ENCODE data around the gene CACNA1D. TPM values are rescaled to one million over a fixed set of nuclear protein-coding genes. Genes with fewer than 3 reads are reported as not detected.

The CACNA1D gene
- polyA plus RNA-seq, 4 donors = 5.7 to 14.3 (median 12.2) TPM

DNA sequence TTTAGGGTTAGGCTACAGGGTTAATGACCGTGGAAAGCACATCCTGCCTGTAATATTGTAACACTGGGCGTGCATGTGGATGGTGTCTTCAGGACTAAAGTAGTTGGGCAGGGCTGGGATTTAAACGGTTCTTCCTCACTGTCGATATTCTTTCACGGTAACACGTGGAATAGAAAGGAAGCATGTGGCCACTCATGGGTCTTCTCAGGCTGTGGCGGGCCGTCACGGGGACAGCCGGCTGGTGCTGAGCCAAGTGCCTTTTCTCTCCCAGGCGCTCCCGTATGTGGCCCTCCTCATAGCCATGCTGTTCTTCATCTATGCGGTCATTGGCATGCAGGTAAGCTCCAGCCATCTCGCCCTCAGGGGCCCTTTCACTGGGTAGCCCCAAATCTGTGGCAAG is 278.2 kb downstream of the CACNA1D start:
- no peak for DNase-seq (ENCODE audit: low read depth in 4 of 4, low spot score in 3 of 4)

DNA sequence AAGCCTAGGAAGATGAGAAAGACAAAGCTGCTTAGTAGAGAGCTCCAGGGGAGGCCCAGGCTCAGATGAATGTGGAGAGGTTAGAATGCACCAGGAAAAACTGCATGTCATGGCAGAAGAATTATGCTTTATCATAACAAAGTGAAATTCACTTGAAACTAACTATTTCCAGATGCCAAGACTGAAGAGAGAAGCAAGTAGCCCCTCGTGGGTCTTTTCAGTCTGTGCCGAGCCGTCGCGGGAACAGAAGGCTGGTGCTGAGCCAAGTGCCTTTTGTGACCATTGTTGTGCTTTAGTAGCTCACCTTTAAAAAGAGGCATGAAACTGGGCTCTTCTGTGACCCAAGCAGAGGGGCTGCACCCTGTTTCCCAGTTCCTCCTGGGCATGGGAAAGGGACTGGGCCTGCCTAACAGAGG is 278.6 kb downstream of the CACNA1D start:
- DNase-seq (ENCODE audit: low read depth in 4 of 4, low spot score in 3 of 4) = no peak

DNA sequence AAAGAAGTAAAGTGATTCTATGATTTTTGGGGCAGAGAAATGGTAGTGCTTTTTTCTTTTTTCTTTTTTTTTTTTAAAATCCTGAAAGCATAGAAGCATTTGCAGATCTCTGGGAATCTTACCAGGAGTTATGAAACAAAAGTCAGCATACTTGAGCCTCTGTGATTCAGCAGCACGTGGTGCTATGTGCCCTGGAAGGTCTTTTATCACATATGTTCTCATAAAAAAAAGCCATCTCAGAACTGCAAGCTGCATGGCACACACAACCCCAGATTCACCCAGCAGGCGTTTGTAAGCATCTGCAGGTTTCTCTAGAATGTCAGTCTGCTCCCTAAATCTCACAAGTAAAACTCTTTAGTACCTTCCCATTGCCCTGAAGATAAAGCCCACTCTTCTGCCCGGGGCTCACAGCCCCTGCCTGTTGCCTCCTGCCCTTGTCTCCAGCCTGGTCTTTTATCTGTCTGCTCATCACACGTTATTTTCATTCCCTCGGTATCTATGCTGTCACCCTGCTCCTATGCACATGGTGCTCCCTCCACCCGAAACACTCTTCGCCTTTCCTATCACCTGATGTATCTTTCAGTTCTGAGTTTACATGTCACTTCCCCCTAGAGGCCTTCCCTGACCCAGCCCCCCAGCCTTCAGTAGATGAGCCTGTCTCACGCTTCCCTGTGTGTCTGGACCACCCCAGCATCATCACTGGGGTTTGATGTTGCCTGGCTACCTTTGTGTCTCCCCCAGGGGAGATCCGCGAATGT is 279.4 kb downstream of the CACNA1D start:
- no peak for DNase-seq (ENCODE audit: low read depth in 4 of 4, low spot score in 3 of 4)

DNA sequence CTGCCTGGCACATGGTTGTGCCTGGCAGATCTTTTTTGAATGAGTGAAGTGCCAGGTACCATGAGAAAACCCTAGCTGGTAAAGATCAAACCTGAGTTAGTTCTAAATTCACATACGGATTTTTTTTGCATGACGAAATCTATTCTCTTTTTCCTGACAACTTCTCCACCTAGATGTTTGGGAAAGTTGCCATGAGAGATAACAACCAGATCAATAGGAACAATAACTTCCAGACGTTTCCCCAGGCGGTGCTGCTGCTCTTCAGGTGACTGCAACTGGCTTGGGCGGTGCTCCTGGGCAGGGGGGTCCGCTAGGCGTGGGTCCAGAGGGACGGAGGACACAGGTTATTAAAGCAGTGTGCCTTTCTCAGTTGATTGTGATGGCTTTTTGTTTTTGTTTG is 280.0 kb downstream of the CACNA1D start:
- DNase-seq (ENCODE audit: low read depth in 4 of 4, low spot score in 3 of 4) = no peak

DNA sequence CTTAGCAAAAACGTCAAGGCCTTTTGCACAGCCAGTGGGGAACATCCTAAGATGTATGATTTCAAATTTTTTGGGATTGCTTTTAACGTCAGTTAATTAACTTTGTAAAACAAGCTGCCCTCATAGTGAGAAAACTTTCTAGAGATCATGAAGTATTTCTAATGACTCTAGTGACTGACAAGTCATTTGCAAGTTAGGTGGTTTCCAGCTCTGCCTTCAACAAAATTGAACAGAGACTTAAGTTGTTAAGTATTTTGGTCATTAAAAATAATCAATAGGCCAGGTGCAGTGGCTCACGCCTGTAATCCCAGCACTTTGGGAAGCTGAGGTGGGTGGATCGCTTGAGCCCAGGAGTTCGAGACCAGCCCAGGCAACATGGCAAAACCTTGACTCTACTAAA is 280.6 kb downstream of the CACNA1D start:
- DNase-seq (ENCODE audit: low read depth in 4 of 4, low spot score in 3 of 4) = no peak

DNA sequence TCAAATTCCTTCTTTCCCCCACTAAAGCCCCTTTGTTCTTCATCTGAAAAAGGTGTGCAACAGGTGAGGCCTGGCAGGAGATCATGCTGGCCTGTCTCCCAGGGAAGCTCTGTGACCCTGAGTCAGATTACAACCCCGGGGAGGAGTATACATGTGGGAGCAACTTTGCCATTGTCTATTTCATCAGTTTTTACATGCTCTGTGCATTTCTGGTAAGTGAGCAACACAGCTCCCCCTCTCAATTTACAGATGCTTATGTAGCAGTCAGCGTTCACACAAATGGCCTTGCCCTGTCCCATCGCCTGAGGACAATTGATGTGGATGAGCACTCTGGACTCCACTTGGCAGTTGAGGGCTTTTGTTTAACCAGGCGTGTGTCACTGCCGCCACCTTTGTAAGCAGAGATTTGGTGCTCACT is 281.4 kb downstream of the CACNA1D start:
- no peak for DNase-seq (ENCODE audit: low read depth in 4 of 4, low spot score in 3 of 4)

DNA sequence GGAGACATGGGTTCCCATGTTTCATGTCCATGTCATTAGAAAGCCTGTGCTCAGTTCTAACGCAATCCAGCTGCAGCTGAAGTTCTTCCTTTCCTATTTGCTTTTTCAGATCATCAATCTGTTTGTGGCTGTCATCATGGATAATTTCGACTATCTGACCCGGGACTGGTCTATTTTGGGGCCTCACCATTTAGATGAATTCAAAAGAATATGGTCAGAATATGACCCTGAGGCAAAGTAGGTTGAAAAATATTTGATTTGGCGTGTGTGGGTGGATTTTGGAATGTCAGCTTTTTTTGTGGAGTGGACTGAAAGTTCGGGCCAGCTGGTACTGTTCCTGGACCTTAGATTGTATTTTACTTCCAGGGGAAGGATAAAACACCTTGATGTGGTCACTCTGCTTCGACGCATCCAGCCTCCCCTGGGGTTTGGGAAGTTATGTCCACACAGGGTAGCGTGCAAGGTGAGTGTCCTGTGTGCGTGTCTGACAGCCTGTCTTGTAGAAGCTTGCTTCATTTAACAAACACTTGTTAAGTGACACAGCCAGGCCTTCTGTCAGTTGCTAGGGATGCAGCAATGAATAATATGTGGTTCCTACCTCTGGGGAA is 282.2 kb downstream of the CACNA1D start:
- no peak for DNase-seq (ENCODE audit: low read depth in 4 of 4, low spot score in 3 of 4)

DNA sequence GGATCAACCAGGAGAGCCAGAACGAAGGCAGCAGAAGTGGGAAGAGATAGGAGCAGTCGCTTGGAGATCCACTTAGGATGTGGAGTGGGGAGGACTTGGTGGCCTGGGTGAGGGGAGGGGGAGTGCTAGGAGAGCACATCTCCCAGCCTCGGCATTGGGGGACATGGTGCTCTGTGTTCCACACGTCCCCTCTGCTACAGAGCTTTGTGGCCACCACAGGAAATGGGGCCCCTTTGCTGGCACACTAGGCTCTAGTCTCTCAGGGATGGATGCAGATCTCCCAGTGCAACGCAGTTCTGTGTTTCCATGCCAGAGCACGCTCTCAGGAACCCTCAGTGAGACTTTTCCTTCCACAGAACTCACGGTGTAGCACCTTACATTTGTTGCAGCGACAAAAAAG is 283.1 kb downstream of the CACNA1D start:
- no peak for DNase-seq (ENCODE audit: low read depth in 4 of 4, low spot score in 3 of 4)

DNA sequence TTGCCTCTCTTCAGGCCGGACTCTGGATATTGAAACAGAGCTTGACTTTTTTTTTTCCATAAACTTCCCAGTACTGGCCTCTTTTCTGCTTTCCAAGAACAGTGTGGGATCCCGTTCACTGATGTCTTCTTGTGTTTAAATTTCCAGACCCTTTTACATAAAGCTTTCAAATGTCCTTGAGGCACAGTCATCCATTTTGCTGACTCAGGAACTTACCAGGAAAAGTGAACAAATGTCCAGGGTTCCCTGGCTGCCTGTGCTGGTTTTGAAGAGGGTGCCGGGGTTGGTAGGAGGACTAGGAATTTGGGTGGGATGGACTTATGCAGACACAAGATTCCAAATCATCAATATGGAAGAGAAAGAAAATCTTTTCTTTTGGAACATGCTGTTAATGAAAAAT is 283.7 kb downstream of the CACNA1D start:
- no peak for DNase-seq (ENCODE audit: low read depth in 4 of 4, low spot score in 3 of 4)

DNA sequence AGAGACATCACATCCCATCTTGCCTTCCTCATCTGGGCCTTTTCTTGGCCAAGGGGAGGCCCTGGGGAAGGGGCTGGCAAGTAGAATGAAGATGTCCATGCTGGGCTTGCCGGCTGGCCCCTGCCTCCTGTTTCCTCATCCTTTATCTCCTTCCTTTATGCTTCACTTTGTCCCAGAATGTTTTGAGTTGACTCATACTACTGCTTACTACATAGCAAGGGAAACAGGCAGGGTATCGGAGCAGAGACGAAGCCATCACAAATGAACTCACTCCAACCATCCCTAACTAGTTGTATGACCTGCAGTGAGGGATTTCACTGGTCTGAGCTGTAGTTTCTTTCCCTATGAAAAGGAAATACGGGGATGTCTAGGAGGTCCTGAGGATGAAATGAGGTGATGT is 285.8 kb downstream of the CACNA1D start:
- no peak for DNase-seq (ENCODE audit: low read depth in 4 of 4, low spot score in 3 of 4)

DNA sequence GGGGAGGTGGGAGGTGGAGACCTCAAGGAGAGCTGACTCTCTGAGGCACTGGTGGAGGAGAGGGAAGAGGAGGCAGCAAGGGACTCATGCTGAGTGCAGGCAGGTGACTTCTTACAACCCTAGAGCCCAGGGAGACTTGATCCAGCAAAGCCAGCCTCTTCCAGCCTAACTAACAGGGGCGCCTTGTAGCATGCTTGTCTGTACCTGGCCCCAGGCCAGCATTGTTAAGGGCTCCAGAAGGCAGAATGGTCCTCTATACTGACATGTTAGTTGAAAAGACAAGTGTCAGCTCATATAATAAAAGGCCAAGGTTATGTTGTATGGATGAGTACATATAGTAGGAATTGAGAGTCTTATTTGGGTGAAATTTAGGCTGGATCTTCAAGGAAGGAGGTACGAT is 286.4 kb downstream of the CACNA1D start:
- no peak for DNase-seq (ENCODE audit: low read depth in 4 of 4, low spot score in 3 of 4)

DNA sequence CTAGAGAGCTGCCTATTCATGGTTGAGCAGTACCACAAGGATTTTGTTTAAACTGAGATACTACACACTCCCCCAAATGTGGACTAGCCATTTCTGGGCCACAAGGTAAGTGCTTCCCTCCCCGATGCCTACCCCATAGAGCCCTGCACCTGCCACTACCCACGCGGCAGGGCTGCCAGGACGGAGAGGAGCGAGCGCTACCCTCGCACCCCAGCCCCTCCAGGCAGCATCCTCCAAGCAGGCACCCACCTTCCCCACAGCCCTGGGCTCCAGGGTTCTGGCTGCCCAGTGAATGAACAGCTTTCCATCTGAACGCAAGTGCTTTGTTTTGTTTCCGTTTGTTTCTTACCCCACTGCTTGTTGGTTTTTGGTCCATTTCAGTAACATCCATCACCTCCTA is 292.6 kb downstream of the CACNA1D start:
- no peak for DNase-seq (ENCODE audit: low read depth in 4 of 4, low spot score in 3 of 4)

DNA sequence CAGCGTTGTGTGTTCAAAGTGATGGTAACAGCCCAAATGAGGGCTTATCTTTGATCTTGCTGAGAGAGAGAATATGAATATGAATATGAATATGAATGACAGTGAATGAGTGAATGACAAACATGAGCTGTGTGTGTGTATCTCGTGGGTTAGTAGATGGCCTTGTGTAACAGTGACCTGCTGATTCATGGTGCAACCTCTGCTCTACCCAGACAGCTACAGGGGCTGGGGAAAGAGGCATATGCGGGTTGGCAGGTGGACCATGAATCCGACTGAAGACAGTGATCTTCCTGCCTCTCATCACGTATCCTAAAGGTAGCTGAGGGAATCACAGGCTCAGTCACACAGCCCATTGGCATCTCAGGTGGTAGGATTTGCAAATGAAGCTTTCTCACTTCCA is 293.6 kb downstream of the CACNA1D start:
- no peak for DNase-seq (ENCODE audit: low read depth in 4 of 4, low spot score in 3 of 4)

DNA sequence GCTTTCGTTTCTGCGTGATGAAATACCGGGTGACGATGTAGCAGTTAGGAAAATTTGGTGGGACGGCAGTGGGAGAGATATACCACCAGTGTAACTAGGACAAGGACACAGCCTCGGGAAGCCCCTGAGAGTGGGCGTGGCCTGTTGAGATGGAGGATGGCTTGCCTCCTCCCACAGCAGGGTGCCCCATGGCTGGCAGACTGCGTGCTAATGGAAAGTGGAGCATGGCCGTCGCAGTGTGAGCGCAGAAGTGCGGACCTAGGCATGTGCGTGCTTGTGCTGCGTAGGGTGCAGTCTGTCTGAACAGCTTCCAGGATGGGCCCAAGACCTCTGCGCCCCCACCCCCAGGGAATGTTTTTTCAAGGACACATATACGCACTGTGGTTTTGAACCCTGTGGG is 295.0 kb downstream of the CACNA1D start:
- DNase-seq (ENCODE audit: low read depth in 4 of 4, low spot score in 3 of 4) = no peak

DNA sequence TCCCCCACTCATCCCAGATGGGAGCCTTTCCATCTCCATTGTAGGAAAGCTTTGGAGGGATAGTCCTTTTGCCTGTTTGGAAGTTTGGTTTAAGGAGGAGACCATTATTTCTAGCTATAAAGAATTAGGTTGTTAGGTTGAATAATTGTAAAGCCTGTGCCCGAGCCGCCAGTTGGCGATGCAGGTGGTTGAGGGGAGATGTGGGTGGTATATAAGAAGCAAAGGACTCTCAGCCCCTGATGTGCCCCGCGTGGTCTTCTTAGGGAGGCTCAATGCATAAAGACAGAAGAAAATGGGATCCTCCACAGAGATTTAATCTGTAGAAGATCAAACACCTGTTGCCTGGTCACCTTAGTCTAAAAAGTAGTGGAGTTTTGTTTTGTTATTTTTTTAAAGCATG is 296.1 kb downstream of the CACNA1D start:
- no peak for DNase-seq (ENCODE audit: low read depth in 4 of 4, low spot score in 3 of 4)

DNA sequence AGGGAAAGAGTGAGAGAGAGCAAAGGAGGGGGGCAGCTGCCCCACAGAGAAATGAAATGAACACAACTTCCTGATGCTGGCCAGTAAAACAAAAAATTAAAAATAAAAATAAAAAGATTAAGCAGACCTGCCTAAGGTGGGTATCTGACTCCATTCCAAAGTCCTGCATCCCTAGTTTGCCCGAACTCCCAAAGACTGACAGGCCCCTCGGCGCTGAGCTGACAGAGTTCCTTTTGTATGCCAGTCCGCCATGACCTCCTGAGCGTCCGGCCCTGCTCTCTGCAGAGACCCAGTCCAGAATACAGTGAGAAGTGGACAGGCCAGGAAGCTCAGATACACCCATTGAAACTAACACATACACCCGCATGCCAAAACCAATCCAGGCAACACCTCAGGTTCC is 296.9 kb downstream of the CACNA1D start:
- DNase-seq (ENCODE audit: low read depth in 4 of 4, low spot score in 3 of 4) = no peak

DNA sequence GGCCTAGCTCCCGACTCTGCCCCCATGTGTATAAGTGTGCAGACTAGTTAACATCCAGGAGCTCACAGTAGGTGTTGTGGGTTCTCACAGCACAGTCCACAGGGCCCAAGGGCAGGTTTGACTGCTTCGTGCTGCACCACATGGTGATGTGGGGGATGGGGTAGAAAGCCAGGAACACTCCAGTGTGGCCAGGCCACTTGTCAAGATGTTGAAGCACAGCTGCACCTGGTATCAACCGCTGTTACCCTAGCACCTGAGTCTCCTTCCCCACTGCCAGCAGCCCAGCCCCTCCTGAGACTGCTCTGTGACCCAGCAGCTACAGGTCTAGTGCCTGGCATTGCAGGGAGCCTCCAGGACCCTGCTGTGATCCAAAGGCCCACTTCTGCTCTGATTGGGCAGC is 298.5 kb downstream of the CACNA1D start:
- DNase-seq (ENCODE audit: low read depth in 4 of 4, low spot score in 3 of 4) = no peak

DNA sequence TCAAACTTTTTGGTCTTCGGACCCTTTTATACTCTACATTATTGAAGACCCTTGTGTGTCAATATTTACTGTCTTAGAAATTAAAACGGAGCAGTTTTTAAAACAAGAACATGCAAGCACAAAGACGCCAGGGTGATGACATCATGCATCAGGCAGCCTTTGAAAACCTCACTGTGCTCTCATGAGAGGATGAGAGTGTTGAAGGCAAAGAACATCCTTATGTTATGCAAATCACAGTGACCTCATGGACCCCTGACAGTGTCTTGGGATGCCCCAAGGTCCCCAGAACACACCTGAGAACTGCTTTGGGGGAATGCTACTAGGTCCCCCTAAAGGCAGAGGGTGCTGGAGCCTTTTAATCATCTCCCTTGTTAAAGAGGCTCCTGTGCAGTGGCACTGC is 300.2 kb downstream of the CACNA1D start:
- DNase-seq (ENCODE audit: low read depth in 4 of 4, low spot score in 3 of 4) = no peak

DNA sequence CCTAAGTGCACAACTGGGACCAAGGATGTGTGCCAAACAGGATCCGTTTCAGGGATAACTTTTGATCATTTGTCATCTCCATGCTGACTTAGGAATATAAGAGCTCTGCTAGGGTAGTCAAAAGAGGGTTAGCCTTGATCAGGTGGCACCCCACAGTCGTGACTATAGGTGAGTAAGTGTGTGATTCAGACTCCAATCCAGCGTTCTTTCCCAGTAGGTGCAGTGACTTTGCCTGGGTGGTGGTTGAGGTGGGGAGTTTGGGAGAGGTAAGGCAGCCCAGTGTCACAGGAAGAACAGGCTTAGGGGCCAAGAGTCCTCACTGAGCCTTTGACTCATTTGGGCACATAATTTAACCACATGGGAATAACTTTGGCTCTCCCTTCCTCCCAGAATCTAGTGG is 300.8 kb downstream of the CACNA1D start:
- no peak for DNase-seq (ENCODE audit: low read depth in 4 of 4, low spot score in 3 of 4)

DNA sequence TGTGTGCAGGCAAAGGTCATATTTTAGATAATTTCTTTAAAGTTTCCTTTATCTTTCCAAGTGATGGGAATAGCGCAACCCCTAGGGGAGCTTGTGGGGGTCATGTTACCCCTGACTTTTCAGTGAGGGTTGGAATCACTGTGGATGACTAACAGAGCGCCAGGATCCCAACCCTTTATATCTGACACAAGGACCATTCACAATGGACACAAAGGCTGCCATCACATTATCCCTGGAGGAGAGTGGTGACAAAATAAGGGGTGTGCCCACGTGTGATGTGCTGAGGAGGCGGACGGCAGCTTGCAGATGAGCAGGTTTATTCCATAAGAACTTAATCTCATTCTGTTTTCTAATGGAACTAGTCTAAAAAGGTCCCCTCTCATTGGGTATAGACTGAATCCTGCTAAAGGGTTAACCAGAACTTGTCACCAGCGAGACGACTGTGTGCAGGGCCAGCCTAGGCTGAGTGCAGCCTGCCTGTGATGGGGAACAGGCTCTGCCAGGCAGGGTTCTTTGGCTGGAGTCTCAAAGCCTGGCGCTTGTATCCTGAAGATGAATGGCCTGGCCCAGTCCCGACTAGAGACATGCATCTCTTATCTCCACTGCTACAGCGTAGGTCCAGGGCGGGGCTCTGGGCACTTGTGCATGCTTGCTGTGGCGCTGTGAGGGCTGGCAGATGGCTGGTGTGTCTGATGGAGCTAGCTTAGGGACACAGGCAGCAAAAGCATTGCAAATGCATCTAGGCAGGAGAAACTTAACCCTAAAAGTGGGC is 301.6 kb downstream of the CACNA1D start:
- no peak for DNase-seq (ENCODE audit: low read depth in 4 of 4, low spot score in 3 of 4)

DNA sequence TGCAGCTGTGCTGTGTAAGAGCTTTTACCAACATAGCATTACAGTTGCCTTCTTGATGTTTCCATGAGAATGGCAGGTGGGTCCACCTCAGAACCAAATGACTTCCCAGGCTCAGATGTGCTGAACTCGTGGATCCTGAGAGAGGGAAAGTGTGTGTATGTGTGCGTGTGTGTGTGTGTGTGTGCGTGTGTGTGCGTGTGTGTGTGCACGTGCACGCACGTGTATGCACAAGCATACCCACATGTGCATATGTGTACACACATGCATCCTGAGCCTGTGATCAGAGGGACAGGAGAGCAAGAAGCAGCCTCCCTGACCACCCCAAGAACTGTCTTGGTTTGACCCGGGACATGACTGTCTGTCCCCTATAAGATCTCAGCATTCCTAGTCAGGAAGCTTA is 303.7 kb downstream of the CACNA1D start:
- no peak for DNase-seq (ENCODE audit: low read depth in 4 of 4, low spot score in 3 of 4)

DNA sequence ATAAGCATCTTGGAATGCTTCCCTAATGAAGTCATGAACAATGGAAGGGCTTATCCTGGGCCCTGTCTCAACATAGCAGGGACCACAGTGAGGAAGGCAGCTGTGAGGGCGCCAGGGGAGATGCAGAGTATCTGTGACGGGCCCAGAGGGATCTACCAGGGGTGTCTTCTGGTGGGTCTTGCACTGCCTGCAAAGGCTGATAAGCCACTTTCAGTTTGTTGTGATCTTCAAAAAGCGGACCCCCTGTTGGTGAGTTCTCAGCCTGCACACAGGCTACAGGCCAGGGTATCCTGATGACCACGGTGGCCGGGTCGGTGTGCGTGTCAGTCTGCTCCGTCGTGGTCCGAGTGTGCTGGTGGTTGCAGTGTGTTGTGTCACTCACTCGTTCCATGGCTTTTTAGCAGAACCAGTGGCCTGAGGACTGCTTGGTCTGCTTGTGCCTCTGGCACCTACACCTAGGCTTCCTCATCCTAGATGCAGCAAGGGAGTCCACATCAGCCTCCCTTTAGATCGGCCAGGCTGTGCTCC is 305.0 kb downstream of the CACNA1D start:
- DNase-seq (ENCODE audit: low read depth in 4 of 4, low spot score in 3 of 4) = no peak

All from left renal pelvis (tissue), 4 donors.